Middle frontal gyrus (tissue), 1 donor: ENCODE data around the gene AGFG1.

Experiments
- DNase-seq: peaks from one replicate; pipeline ENCODE4 v3.0.0-alpha.2; 2015; ENCODE audit warnings: low spot score; ENCODE audit errors: extremely low spot score

Gene AGFG1

DNA sequence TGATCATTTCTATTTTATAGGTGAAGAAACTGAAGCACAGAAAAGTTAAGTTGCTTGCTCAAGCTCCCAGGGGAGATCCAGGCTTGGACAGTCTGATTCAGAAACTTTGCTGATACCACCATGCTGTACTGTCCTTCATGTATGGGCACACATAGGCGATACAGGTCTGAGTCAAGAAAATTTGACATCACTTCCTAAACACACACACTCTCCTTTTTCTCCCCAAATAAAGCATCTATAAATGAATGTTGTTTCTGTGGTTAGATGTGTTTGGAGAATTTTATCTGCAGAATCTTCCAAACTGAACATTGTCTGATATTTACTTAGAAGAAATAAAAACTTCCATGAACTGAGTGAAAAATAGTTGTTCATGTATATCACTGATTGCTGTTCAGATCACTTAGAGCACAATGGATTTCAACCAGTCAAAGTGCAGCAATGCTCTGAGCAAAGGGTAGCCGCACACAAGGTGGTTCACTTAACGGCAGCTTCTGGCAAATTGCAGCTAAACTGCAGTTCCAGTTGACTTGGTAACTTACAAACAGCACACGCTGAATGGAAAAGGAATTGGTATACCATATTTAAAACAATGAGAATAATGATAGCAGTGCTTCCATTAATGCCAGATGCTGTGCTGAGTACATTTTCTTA lies 10.0 kb upstream of the AGFG1 start:
- no peak for DNase-seq

DNA sequence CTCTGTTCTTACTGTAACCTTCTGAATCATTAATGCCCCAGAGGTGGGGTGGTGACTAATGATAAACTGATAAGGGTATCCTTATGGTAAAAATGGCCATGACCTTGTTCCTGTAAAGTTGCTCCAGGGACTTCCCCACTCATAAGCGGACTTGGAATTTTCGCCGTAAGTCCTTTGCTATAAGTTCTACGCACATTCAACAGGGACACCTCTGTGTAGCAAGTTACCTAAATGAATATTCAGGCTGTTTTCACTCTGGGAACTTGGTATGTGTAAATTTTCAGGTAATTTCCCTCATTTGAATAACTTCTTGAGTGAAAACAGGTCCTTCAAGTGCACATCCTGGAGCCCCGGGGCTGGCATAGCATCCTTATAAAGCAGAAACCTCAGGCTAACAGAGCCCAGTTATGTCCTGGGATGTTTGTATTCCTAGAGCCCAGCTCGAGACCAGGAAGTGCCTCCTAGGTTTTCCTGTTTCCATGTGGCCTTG lies 9.4 kb upstream of the AGFG1 start:
- DNase-seq: no peak

DNA sequence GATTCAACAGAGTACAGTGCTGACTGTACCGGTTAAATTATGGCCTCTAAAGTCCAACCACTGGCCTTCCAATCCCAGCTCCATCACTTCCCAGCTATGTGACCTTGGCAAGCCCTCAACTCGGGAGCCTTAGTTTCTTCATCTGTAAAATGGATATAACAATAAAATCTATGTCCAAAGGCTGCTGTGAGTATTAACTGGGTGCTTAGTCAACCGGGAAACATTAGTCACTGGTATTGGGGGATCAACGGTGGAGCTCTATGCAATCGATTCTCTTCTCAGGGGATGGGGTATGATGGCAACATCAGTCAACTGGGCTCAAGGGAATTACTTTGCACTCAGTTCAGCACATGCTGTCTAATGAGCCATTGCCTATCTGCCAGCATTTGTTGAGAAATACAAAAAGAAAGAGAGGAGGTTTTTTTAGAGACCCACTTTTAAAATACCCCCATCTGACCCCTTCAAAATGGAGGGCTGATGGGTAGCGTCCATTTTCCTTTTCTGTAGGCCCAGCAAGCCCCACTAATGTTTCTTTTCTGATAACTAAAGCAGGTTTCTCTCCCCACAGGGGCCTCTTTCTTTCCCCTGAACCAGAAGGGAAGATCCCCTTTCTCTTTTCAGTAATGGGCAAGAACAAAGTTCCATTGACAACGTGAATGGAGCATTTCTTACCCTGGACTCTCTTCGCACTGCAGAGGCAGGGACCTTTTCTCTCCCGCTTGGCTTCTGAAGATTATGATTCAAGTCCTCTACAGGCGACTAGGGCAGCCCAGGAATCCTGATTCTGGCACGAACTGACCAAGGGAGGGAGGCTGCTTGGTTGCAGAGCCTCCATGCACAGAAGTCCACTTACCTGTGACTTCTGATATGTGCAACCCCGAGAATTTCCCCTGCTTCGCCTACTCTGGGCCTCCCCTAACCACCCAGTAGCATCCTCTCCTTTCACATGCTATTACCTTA lies 8.7 kb upstream of the AGFG1 start:
- DNase-seq: no peak

DNA sequence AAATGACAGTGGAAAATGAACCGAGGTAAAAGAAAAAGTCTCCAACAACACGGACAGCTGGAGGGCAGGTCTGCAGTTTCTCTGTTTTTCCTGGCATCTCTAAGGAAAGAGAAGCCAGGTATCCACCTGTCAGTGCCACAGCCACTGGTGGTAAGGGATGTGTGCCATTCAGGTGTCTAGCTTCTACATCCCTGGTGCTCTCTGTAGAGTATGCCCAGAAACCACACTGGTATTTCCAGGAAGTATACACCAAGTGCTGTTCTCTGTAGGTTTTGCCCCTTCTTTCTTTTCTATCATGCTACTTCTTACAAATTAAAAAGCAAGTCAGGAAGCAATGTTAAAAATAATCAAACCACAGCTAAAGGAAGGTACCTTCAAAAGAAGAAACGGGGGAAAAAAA lies 7.6 kb upstream of the AGFG1 start:
- DNase-seq: no peak

DNA sequence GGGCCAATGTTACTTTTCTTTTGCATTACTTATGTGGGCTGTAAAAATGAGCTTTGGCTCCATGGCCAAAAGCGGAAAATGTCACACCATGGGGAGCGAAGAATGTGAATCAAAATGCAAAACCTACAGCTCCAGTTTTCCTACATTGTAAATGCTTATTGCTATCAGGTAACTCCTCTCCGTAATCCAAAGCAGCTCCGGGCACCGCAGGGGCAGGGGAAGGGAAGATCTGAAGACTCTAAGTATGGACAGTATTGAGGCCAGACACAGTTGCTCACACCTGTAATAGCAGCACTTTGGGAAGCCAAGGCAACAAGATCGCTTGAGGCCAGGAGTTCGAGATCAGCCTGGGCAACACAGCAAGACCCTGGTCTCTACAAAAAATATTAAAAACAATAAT lies 7.1 kb upstream of the AGFG1 start:
- DNase-seq: no peak

DNA sequence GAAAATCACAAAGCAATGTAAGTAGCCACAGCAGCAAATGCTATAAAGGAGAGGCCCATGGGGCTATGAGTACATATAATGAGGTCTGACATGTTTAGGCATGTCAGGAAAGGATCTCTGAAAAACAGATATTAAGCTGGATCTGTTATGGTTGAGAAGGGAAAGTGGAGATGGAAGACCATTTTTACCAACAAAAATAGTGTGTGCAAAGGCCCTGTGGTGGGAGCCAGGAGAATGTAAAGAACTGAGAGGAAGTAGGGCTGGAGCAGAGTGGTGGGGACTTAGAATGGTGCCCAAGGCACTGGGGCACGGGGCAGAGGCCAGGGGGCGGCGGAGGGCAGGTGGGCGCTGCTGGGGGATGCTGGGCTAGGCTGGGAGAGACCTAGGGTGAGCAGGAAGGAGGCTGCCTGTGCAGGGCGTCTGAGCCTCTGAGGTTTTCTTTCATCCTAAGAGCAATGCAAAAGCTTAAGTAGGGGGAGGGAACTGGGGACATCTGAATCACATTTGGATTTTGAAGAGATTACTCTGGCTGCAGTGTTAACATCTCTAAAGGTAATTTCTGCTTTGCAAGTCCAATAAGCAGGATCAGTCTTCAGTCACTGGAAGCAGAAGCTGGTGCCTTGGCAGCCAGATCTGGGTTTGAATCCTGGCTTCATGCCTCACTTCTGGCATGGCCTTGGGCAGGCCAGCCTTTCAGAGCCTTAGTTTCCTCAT lies 4.9 kb upstream of the AGFG1 start:
- DNase-seq: no peak

DNA sequence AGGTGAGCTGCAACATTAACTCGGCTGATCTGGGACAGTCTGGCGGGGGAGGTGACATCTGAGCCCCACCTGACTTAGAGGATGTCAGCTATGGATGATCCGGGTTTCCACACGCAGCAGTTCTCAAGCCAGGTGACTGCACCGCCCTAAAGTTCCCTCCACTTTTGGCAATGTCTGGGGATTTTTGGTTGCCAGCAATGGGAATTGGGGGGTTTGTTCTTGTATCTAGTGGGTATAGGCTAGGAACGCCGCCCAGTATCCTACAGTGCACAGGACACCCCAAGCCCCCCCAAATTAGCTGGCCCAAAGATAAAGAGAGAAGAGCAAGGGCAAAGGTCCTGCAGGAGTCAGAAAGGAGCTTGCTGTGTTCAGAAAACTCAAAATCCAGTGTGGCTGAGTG lies 544 bp upstream of the AGFG1 start:
- no peak for DNase-seq

DNA sequence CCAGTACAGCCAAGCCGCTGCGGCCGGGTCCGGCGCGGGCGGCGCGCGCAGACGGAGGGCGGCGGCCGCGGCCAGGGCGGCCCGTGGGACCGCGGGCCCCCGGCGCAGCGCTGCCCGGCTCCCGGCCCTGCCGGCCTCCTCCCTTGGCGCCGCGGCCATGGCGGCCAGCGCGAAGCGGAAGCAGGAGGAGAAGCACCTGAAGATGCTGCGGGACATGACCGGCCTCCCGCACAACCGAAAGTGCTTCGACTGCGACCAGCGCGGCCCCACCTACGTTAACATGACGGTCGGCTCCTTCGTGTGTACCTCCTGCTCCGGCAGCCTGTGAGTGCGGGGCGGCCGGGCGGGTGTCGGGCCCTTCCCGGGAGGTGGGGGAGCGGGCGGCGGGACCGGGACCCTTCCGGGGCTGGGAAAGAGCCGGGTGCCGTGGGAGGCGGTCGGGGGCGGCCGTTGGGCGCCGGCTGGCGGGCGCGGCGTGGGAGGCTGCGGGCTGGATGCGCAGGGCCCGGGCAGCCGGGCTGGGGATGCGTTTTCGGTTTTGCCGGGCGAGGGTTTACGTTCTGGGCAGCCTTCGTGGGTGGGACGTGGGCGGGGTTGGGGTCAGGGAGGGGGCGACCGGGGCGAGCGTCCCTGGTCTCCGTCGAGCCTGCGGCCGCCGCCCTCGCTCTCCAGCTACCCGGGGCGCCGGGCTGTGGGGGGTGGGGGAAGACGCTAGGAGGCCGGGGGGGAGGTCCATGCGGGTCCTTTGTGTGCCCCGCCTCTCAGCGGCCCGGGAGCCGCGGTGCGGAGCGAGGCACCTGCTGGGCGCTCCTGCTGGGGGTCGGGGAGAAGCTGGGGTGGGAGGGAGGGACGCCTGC lies 537 bp downstream of the AGFG1 start:
- DNase-seq: no peak

DNA sequence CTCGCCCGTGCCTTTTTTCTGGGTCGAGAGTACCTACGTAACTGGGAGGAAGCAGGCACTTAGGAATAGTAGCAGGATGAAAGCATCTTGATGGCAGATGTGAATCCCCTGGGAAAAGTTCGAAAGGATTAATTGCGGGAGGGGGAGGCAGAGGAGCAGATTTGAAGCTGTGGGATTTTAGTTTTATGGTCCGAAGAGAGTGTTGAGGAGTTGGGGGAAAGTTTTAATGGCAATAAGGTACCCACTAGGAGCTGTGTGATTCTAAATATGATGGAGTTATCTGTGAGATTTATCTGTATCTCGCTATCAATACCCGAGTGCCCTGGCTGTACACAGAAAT lies 1.1 kb downstream of the AGFG1 start:
- no peak for DNase-seq

DNA sequence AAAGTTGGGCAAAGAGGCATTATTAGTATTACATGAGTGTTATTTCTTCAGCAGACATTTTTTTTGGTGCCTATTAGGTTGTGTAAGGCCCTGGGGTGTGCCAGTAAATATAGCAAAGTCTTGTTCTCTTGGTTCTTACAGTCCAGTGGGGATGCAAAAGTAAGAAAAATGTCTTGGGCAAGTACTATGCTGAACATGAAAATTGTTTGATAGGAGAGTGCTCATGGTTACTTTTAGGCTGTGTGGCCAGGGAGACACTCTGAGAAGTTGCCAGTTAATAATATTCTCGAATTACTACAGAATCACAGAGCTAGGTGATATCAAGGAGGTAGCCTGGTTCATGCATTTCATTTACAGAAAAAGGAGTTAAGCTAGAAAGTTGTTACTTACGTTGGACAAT lies 1.9 kb downstream of the AGFG1 start:
- DNase-seq: no peak

DNA sequence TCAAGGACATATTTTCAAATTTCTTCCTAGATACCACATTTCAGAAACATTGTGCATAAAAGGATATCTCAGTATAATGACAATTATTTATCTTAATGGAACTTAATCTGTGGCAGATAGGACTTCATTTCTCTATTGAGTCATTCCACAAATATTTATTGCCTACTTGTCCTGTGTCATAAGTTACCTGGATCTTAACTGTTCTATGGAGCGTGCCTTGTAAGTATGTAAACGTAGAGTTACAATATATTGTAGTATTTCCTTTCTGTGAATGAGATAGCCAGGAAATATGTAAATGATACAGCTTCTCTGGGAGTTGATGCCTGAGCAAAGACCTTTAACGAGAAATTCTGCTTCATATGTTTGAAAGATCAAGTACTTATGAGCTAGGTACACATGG lies 2.5 kb downstream of the AGFG1 start:
- no peak for DNase-seq

DNA sequence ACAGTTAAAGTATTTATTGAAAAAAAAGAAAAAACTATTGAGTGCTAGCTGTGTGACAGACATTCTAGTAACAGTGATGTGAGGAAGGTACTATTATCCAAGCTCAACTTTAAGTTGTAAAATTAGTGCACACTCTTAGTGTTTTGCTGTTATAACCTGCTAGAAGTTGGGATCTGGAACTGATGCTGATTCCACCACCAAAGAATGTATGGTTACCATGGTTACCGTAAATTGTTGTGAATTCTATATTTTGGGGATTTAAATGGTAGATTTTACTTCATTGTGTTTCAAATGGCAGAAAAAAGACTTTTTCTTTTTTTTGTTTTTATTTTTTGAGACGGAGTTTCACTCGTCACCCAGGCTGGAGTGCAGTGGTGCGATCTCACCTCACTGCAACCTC lies 5.3 kb downstream of the AGFG1 start:
- no peak for DNase-seq

DNA sequence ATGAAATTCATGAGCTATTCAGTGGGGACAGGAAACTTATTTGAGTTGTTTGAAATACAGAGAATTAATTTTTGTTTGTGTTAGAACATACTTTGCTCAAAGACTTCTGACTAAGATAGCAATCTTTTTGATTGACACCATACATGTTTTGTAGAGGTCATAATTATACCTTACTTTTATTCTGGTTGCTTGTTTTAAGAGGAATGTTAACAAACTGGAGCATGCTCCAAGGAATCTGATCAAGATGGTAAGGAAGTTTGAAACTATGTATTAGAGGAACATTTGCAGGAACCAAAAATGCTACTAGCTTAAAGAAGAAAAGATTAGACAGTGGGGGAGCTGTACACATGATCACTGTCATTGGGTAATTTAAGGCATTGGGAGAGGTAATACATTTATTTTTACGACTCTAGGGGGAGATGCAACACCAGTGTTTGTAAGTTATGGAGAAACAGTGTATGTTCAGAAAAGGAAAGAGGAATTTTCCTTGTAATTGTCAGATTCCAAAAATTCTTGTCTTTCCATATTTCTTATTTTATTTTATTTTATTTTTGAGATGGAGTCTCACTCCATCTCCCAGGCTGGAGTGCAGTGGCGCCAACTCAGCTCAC lies 8.0 kb downstream of the AGFG1 start:
- no peak for DNase-seq

DNA sequence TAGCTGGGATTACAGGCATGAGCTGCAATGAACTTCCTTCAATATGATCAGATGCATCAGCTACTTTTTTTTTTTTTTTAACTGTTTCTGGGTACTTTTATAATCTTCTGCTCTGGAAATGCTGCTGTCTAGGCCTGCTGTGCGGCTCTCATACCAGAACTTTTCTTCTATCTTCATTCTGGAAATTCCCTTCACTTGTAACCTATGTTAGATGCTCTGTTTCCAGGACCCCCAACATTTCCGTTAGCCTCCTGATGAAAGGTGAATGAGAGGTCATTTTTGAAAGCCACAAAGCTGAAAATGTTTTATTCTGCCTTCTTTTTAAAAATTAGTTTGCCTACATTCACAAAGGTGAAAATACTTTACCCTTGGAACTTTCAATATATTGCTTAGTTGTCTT lies 8.6 kb downstream of the AGFG1 start:
- DNase-seq: no peak

DNA sequence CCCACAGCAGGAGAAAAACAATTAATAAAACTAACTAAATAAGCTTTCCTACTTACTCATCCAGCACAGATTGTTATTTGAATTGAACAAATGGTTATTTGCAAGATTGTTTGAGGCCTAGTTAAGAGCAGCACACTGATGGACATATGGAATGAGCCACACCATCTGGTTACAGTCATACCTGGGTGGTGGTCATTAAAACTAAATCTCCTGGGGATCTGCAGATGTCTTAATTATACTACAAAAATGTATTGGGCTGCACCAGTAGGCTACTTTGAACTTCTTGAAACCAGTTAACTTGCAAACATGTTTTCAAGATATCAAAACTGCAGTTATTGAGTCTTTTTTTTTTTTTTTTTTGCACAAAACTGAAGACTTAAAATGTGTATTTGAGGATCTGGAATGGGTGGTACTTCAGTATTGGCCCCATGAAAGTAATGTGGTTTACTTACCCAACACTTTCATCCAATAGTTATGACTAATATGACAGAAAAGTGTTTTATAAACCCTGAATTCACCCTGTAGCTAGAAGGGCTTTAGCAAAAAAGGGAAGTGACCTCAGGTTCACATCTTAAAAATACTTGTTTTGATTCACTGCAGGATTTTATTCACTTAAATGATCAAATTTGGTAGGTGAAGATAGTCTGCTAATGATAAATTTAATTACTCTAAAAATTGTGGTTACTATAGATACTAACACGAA lies 10.8 kb downstream of the AGFG1 start:
- DNase-seq: no peak

DNA sequence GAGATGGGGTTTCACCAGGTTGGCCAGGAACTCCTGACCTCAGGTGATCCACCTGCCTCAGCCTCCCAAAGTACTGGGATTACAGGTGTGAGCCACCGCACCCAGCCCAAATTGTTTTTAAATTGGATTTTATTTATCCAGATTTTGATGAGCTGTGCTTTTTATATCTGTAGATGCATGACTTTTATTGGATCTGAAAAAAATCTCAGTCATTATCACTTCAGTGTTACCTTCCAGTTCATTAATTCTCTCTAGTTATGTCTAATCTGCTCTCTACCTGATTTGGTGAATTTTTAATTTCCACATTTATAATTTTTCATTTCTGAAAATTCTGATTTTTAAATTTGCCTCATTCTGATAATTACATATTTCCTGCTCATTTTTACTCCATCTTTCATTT lies 13.5 kb downstream of the AGFG1 start:
- no peak for DNase-seq

DNA sequence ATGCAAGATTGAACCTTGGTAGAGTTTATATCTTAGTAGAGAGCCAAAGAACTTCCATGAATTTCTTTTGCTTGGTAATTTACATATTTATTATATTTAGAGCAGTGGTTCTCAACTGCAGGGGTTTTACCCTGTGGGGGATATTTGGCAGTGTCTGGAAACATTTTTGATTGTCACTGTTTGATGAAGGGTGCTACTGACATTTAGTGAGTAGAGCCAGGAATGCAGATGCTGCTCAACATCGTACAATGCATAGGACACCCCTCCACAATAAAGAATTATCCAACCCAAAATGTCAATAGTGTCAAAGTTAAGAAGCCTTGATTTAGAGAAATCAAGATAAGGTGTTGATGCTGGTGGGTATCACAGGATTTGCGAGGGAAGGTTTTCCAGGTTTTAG lies 14.7 kb downstream of the AGFG1 start:
- DNase-seq: no peak

DNA sequence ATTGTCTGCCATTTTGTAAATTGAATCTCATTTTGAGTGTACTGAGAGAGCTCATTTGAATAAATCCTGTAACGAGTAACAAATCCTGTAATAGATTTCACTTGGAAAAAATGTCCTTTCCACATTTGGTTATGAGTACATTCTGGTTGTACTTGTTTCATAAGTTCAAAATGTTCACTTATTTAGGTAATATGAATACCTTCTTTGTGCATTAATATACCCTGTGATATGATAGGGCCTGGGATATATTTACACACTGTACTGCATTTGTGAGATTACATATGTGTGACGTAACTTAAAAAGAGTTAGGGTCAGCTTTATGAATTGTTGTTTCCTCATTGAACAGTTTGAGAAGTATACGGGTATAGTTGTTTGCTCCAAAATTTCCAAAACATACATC lies 16.1 kb downstream of the AGFG1 start:
- DNase-seq: no peak

DNA sequence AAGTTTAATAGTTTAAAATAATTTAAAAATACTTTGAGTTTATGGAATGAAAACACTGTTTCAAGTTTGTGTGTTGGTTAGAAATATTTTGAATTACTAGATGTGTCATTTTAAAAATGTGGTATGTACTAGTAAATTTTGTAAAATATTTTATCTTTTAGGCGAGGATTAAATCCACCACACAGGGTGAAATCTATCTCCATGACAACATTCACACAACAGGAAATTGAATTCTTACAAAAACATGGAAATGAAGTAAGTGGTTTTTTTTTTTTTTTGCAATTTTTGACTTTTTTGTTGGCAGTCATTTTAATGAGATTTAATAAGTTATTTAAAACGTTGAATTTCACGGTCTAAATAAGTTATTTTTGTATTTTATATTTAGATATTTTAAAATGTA lies 19.4 kb downstream of the AGFG1 start:
- no peak for DNase-seq

DNA sequence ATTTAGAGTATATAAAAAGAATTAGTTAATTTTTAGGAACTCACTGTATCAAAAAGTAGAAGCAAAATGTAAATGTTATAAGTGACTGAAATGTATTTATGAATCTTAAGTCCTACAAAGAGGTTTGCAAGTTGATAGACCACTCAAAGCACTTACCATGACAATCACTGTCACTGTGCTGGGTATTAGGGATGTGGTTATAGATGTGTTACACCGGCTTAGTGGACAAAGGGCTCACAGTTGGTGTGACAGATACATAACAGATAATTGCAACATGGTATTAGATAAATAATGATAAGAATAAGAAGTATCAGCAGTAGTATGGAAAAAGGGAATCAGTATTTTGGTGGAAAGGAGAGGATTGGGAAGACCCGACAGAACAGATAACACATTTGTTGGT lies 21.6 kb downstream of the AGFG1 start:
- DNase-seq: no peak
